Measurements from ENCODE around the gene ARHGEF10L.

DNA sequence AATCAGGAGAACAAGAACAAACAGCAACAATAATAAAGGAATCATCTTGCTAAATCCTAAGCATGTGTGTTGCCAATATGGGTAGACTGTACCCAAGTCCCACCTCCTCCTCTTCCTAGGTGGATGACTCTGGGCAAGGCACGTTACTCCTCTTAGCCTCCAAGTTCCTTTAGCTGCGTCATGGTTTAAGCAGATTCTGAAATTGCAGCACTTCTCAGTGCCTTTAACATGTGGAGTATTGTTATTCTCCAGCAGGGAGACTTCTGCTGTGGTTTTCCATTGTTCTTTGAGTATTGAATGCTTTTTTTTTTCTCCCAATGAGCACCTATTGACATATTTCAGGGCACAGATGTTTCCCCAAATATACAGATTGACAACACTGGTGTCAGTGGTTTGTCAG lies 15.5 kb downstream of the ARHGEF10L start:
- TF ChIP-seq, protein P1, sequence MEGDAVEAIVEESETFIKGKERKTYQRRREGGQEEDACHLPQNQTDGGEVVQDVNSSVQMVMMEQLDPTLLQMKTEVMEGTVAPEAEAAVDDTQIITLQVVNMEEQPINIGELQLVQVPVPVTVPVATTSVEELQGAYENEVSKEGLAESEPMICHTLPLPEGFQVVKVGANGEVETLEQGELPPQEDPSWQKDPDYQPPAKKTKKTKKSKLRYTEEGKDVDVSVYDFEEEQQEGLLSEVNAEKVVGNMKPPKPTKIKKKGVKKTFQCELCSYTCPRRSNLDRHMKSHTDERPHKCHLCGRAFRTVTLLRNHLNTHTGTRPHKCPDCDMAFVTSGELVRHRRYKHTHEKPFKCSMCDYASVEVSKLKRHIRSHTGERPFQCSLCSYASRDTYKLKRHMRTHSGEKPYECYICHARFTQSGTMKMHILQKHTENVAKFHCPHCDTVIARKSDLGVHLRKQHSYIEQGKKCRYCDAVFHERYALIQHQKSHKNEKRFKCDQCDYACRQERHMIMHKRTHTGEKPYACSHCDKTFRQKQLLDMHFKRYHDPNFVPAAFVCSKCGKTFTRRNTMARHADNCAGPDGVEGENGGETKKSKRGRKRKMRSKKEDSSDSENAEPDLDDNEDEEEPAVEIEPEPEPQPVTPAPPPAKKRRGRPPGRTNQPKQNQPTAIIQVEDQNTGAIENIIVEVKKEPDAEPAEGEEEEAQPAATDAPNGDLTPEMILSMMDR (IDR thresholded peaks at IDR 0.05) = no peak
- TF ChIP-seq POLR2AphosphoS5 (IDR thresholded peaks at IDR 0.05) (no peak), POLR2A (IDR thresholded peaks at IDR 0.05) (no peak)

Measured in prostate gland (tissue), 2 donors.